Cardiac muscle cell (in vitro differentiated cells and primary cell): Measurements from ENCODE around the gene CYGB. TPM values are rescaled to one million over a fixed set of nuclear protein-coding genes. Genes with fewer than 3 reads are reported as not detected.

ENCODE experiments used
- DNase-seq, 2 donors: peaks; one replicate each; pipeline versions ENCODE4 v3.0.0 to v3.0.0-alpha.2; 2010 to 2017; ENCODE audit warnings: low read depth in 1 of 2, low spot score in 1 of 2
- H3K27ac ChIP-seq: fragments of 200-600 bp; sonication (generic); 2 replicates; pipeline ENCODE4 v1.5.1; 2016
- H3K27me3 ChIP-seq: fragments of 200-600 bp; sonication (generic); 2 replicates; pipeline ENCODE4 v1.6.0; 2016; ENCODE audit warnings: control low read depth
- H3K36me3 ChIP-seq: fragments of 200-600 bp; sonication (generic); 2 replicates; pipeline ENCODE4 v1.5.1; 2016; ENCODE audit warnings: control low read depth
- H3K4me1 ChIP-seq: fragments of 200-600 bp; sonication (generic); 2 replicates; pipeline ENCODE4 v1.8.1; 2017; ENCODE audit warnings: low read depth, mild to moderate bottlenecking, mixed run types
- H3K4me3 ChIP-seq: fragments of 200-600 bp; sonication (generic); 2 replicates; pipeline ENCODE4 v1.5.1; 2016; ENCODE audit warnings: mild to moderate bottlenecking
- H3K9me3 ChIP-seq: fragments of 200-600 bp; sonication (generic); 2 replicates; pipeline ENCODE4 v1.5.1; 2017; ENCODE audit warnings: low read depth, mild to moderate bottlenecking, control low read depth
- polyA plus RNA-seq: library from polyadenylated mRNA; unstranded; fragments of >200 nt; fragmentation: Nextera tagmentation; extraction: Ambion mirVana; gene quantifications from 2 replicates; pipeline ENCODE4 v1.2.1, GENCODE V29; 2016
- total RNA-seq: library from RNA; depleted of rRNA; stranded (reverse); fragments of >200 nt; gene quantifications from 2 replicates; pipeline ENCODE4 v1.2.3, GENCODE V29; 2016
- TF ChIP-seq, protein P1 (sequence below): IDR thresholded peaks from 2 replicates; pipeline ENCODE4 v1.5.1; 2012; ENCODE audit warnings: low read depth, mild to moderate bottlenecking, low read length

CYGB gene
- total and polyA plus RNA-seq, 2 experiments from 2014 or later = 7.4 to 11.9 TPM

DNA sequence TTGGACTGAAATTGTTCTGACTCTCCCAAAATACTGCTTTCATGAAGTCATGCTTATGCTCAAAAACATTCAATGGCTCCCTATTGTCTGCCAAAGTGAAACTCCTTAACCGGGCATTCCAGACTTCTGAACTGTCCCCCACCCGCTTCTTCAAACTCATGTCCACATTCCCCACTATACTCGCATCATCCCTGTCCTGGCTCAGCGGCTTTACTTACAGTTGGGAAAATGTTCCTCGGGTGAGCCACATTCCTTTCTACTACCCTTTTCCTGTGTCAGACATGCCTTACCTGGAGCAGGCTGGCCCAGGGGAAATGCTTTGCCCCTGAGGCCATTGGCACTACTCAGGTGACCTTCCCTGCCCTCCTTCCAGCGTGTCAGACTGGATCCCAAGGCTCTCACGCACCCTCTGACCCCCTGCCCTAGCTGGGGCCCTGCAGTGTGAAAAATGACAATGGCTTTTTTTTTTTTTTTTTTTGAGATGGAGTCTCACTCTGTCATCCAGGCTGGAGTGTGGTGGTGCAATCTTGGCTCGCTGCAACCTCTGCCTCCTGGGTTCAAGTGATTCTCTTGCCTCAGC, 5.3 kb downstream of the CYGB start:
- DNase-seq = peak in 1 of 2 donors; percentile 28
- Histone ChIP-seq H3K4me1 (peaks cover 26% of the 10 kb centered on the region), H3K36me3 (no peaks in the 10 kb centered on the region), H3K27ac (no peak overlapping the region), H3K4me3 (no peak overlapping the region), H3K27me3 (peaks cover 10% of the 10 kb centered on the region), H3K9me3 (no peaks in the 10 kb centered on the region)
- TF ChIP-seq, protein P1, sequence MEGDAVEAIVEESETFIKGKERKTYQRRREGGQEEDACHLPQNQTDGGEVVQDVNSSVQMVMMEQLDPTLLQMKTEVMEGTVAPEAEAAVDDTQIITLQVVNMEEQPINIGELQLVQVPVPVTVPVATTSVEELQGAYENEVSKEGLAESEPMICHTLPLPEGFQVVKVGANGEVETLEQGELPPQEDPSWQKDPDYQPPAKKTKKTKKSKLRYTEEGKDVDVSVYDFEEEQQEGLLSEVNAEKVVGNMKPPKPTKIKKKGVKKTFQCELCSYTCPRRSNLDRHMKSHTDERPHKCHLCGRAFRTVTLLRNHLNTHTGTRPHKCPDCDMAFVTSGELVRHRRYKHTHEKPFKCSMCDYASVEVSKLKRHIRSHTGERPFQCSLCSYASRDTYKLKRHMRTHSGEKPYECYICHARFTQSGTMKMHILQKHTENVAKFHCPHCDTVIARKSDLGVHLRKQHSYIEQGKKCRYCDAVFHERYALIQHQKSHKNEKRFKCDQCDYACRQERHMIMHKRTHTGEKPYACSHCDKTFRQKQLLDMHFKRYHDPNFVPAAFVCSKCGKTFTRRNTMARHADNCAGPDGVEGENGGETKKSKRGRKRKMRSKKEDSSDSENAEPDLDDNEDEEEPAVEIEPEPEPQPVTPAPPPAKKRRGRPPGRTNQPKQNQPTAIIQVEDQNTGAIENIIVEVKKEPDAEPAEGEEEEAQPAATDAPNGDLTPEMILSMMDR = no peak

DNA sequence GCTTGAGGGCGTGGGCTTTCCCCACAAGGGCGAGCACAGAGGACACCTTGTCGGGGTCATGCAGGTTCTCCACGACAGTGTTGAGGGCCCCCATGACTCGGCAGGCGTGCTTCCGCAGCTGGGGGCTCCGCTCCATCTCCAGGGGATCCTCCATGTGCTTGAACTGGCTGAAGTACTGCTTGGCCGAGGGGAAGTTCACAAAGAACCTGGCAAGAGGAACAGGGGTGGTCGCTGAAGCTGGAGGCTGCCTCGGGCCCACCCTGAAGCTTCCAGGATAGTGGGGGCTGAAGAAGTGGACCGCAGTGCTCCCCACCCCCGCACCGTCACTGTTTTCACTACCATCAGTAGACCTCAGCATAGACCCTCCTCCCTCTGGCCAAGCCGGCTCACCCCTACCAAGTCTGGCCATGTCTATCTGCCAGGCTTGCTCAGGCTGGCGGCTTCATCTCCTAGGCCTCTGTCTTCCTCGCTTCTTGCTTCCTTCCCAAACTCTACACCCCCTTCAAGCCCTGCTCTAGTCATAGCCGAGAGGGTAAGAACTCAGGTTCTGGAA, 5.9 kb downstream of the CYGB start:
- no peaks in the 10 kb centered on the region for H3K9me3 ChIP-seq
- TF ChIP-seq, protein P1 = no peak
- H3K27me3 ChIP-seq = peaks cover 4% of the 10 kb centered on the region
- H3K4me3 ChIP-seq = no peak overlapping the region
- peaks cover 26% of the 10 kb centered on the region for H3K4me1 ChIP-seq
- H3K36me3 ChIP-seq = no peaks in the 10 kb centered on the region
- DNase-seq = no peak
- H3K27ac ChIP-seq = no peak overlapping the region

DNA sequence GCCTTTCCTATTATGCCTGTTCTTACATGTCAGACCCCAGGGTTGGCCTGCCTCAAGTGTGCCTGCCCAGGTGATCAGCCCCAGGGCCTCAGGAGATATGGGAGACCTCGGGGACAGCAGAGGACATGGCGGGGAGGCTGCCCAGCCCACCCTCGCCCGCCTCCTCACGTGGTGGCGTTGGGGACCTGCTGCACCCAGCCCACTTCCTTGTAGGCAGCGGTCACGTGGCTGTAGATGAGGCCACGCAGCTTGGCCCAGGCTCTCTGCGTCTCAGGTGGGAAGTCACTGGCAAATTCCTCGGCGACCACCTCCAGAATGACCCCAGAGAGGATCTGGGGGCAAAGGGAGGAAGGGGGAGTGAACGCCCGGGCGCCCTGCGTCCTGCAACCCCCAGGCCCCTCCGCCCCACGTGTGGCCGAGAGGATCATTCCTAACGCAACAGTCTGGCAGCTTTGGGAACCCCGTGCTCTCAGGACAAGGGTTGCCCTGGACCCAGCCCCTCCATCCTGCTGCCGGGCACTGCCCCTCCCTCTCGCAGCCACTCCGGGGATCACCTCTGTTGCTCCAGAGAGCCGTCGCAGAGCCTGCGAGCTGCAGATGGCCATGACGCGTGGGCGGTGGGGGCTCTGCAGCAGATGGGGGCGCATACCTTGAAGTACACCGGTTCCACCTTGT, 6.6 kb downstream of the CYGB start:
- H3K9me3 ChIP-seq = no peaks in the 10 kb centered on the region
- H3K27me3 ChIP-seq = no peaks in the 10 kb centered on the region
- no peaks in the 10 kb centered on the region for H3K36me3 ChIP-seq
- no peak overlapping the region for H3K27ac ChIP-seq
- H3K4me3 ChIP-seq = no peak overlapping the region
- TF ChIP-seq, protein P1 = no peak
- no peak for DNase-seq
- H3K4me1 ChIP-seq = peaks cover 26% of the 10 kb centered on the region

DNA sequence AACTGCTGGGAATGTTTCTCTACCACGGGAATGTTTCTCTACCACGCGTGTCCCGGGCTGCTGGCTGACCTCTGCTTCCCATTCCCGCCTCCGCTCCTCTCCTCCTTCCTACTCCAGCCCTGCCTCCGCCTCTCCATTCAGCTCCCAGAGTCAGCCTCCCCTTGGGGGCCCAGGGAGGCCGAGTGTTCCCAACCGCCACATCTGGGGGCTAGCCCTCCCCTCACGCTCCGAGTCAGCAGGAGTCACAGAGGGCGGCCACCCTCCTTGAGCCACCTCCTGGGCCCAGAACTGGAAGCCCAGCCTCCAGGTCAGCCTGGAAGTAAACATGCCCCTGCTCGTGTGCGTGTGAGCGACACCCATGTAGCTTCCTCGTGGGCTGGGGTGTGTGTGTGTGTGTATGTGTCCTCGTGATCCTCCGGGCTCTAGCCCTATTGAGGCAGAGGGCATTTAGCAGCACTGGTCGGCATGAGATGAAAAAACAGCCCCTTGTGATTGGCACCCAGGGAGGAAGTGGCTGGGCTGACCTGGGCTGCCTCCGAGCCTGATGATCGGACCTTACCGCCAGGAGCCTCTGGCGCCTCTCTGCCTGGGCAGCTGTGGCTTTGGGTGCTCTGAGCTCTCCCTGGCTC, 7.3 kb downstream of the CYGB start:
- TF ChIP-seq, protein P1 = no peak

DNA sequence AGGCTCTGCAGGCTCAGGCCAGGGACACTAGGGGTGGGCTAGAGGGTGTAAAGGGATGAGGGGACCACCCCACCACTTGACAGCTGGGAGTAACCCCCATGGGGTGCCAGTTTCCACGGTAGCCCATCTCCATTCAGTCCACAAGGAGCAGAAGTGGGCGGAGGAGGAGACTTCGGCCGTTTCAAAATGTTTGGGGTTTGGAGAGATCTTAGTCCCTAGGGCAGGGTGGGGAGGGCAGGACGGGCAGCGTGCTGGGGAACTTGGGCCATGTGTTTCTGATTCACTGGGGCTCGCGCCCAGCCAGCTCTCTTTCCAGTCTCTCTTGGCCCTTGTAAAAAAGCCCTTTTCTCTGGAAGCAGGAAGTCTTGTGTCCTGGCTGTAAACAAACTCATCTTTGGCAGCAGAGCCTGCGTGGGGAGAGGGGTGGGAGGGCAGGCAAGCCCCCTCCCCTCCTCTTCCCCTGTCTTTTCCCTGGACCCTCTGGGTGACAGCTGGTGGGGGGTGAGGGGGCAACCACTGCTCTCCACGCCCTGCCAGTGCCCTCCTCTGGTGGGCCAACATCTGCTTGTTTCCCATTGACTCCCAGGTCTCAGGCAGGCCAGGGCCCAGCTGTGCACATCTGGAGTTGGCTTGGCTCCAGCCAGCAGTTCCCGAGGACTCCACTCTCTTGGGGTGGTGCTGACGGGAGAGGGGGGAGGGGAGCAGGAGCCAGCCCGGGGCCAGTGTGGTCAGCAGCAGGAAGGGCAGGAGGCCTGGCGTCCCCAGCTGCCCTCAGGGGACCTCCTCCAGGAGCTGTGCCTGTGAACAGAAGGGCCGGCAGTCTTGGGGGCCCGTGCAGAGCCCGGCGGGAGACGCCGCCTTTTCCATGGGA, 8.1 kb downstream of the CYGB start:
- TF ChIP-seq, protein P1 = no peak
- Histone ChIP-seq H3K27me3 (no peaks in the 10 kb centered on the region), H3K4me1 (peaks cover 13% of the 10 kb centered on the region), H3K9me3 (no peaks in the 10 kb centered on the region), H3K4me3 (no peak overlapping the region), H3K36me3 (no peaks in the 10 kb centered on the region), H3K27ac (peak overlapping the region; percentile 30)
- peak; percentile 49 to 96 for DNase-seq

More for the DNA sequence above, 7.3 kb downstream of the CYGB start:
- Histone ChIP-seq H3K4me3 (no peak overlapping the region), H3K4me1 (peaks cover 21% of the 10 kb centered on the region), H3K27me3 (no peaks in the 10 kb centered on the region), H3K9me3 (no peaks in the 10 kb centered on the region), H3K36me3 (no peaks in the 10 kb centered on the region), H3K27ac (peak overlapping the region; percentile 30)
- peak in 1 of 2 donors; percentile 80 for DNase-seq
